Thyroid gland (tissue), 4 donors: ENCODE data around the gene DNAJB6. TPM values are rescaled to one million over a fixed set of nuclear protein-coding genes. Genes with fewer than 3 reads are reported as not detected.

Source experiments
- DNase-seq, 2 donors: peaks; one replicate each; pipeline ENCODE4 v3.0.0-alpha.2; 2019
- H3K27ac ChIP-seq, 3 donors: fragments of 200-600 bp; sonication (generic); 1 replicate in 2 of 3; 2 replicates in 1 of 3; pipeline ENCODE4 v1.5.1; 2016 to 2019; ENCODE audit warnings: mild to moderate bottlenecking in 1 of 3, moderate library complexity in 1 of 3
- H3K27me3 ChIP-seq: fragments of 200-600 bp; sonication (generic); one replicate; pipeline ENCODE4 v1.5.1; 2019
- H3K36me3 ChIP-seq, 2 donors: fragments of 200-600 bp; sonication (generic); one replicate each; pipeline ENCODE4 v1.5.1; 2016 to 2019
- H3K4me1 ChIP-seq, 2 donors: fragments of 200-600 bp; sonication (generic); one replicate each; pipeline ENCODE4 v1.5.1; 2017 to 2019
- H3K4me3 ChIP-seq, 3 donors: fragments of 200-600 bp; sonication (generic); replicated peaks in 1 of 3; 1 replicate in 2 of 3; 2 replicates in 1 of 3; pipeline ENCODE4 v1.5.1; 2016; ENCODE audit warnings: mild to moderate bottlenecking in 1 of 3
- H3K9me3 ChIP-seq: fragments of 200-600 bp; sonication (generic); one replicate; pipeline ENCODE4 v1.5.1; 2017
- POLR2A ChIP-seq, 2 donors: fragments of 450-650 bp; IDR thresholded peaks; one replicate each; pipeline ENCODE4 v1.6.1; 2017; ENCODE audit warnings: antibody characterized with exemption in 2 of 2, mild to moderate bottlenecking in 2 of 2, moderate library complexity in 1 of 2
- WGBS, 2 donors: methylation state at CpG; one replicate each; pipeline ENCODE4 v1.1.5; 2017; 5-methylcytosine and 5-hydroxymethylcytosine counted together
- intact Hi-C: fragments of 100-400 bp; cut with DNase I; formaldehyde crosslinking; loops from one replicate; pipeline ENCODE4 v1.15.1; 2023
- total RNA-seq, 4 donors: library from RNA; depleted of rRNA; stranded (reverse); fragments of >200 nt; gene quantifications; one replicate each; pipeline ENCODE4 v1.2.3, GENCODE V29; 2016
- TF ChIP-seq, protein P1 (sequence below), 6 experiments: fragments of 200-600 bp in 3 of 6; fragments of 450-650 bp in 3 of 6; sonication (generic) in 3 of 6; IDR thresholded peaks; one replicate each; pipeline ENCODE4 v1.5.1; 2016 to 2019; ENCODE audit warnings: antibody characterized with exemption in 6 of 6, mild to moderate bottlenecking in 2 of 6, inconsistent platforms in 1 of 6, moderate library complexity in 1 of 6

DNAJB6 gene
- total RNA-seq, 4 donors from 2014 or later = 80.7 to 92.7 (median 91.1) TPM

DNA sequence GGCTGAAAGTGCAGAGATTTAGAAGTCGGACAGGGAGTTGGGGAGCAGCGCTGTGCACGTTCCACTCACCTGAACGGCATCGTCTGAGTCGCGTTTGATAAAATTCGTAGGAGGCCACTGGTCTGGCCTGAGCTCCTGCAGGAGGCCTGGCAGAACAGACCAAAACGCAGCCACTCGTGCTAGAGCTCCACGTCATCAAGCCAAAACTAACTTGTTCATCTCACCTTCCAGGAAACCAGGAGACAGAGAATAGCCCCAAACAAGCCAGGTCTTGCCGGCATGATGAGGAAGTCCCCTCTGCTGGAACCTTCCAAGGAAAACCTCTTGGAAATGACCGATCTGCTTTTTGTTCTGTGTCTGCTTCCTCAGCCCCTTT, 43.4 kb upstream of the DNAJB6 start:
- Histone ChIP-seq H3K27ac (no peak overlapping the region), H3K36me3 (no peaks in the 10 kb centered on the region), H3K4me1 (no peaks in the 10 kb centered on the region), H3K4me3 (no peak overlapping the region), H3K9me3 (no peaks in the 10 kb centered on the region), H3K27me3 (no peaks in the 10 kb centered on the region)
- TF ChIP-seq, protein P1, sequence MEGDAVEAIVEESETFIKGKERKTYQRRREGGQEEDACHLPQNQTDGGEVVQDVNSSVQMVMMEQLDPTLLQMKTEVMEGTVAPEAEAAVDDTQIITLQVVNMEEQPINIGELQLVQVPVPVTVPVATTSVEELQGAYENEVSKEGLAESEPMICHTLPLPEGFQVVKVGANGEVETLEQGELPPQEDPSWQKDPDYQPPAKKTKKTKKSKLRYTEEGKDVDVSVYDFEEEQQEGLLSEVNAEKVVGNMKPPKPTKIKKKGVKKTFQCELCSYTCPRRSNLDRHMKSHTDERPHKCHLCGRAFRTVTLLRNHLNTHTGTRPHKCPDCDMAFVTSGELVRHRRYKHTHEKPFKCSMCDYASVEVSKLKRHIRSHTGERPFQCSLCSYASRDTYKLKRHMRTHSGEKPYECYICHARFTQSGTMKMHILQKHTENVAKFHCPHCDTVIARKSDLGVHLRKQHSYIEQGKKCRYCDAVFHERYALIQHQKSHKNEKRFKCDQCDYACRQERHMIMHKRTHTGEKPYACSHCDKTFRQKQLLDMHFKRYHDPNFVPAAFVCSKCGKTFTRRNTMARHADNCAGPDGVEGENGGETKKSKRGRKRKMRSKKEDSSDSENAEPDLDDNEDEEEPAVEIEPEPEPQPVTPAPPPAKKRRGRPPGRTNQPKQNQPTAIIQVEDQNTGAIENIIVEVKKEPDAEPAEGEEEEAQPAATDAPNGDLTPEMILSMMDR (IDR thresholded peaks at IDR 0.05) = no peak
- no peak for TF ChIP-seq POLR2A (IDR thresholded peaks at IDR 0.05)
- WGBS, 2 donors = 86 to 89% methylated on average over 13 of the region's 13 CpGs
- DNase-seq = no peak
- intact Hi-C loops = no loop called here

DNA sequence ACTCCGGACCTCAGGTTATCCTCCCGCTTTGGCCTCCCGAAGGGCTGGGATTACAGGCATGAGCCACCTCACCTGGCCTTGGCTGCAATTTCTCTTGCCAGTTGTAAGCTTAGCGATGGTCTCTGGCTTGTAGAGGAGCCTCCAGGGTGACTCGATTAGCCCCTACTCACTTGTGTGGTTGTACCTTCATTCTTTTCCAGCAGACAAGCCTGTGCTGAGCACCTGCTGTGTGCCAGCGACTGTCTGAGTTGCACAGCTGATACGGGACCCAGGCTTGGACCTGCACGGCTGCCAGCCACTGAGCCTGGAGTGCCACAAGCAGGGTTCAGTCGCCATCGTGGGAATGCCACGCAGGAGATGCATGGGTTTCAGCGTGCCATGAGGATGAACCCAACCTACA, 42.0 kb upstream of the DNAJB6 start:
- Histone ChIP-seq H3K9me3 (no peaks in the 10 kb centered on the region), H3K27ac (no peak overlapping the region), H3K36me3 (no peaks in the 10 kb centered on the region), H3K4me3 (no peak overlapping the region), H3K27me3 (no peaks in the 10 kb centered on the region), H3K4me1 (no peaks in the 10 kb centered on the region)
- 87 to 95% methylated on average over 10 to 12 of the region's 12 CpGs for WGBS, 2 donors
- DNase-seq = no peak
- TF ChIP-seq, protein P1 (IDR thresholded peaks at IDR 0.05) = no peak
- no peak for TF ChIP-seq POLR2A (IDR thresholded peaks at IDR 0.05)
- intact Hi-C loops = no loop called here

DNA sequence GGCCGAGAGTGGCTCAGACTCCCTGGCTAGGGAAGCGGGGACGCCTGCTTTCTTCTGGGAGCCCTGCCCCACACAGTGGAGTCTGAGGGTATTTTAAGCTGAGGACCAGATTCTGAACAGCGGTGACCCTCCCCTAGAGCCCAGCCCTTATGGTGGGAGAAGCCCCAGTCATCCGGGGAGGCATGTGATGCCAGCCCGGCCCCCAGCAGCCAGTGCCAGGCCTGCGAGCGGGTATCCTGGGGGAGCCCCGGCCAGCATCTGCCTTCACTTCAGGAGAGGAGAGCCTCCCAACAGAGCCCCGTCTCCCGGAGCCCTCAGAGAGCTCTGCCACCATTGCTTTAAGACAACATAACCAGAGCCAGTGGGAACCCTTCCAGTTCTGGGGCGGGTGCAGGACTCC, 41.5 kb upstream of the DNAJB6 start:
- no peak overlapping the region for H3K4me3 ChIP-seq
- WGBS, 2 donors = 17 to 79% methylated on average over 1 to 5 of the region's 12 CpGs
- TF ChIP-seq, protein P1 (IDR thresholded peaks at IDR 0.05) = no peak
- no peak for TF ChIP-seq POLR2A (IDR thresholded peaks at IDR 0.05)
- H3K9me3 ChIP-seq = no peaks in the 10 kb centered on the region
- DNase-seq = no peak
- no peaks in the 10 kb centered on the region for H3K27me3 ChIP-seq
- H3K27ac ChIP-seq = no peak overlapping the region
- H3K4me1 ChIP-seq = no peaks in the 10 kb centered on the region
- no peaks in the 10 kb centered on the region for H3K36me3 ChIP-seq
- intact Hi-C loops = no loop called here

DNA sequence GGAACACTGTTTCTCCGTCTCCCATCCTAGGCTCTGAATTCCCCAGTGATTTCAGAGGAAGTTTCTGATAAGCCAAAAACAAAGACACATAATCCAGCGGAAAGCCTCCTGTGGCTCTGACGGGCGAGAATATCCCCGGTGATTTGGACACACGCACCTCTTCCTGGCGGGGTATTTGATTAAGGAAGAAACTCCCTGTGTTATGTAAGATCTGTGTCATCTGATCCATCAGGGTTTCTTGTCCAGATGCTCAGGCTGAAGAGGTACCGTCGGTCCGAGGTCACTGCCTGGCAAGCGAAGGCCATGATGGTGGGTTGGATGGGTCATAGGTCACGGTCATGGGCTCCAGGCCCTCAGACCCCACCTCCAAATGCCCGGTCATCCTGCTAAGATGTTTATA, 39.6 kb upstream of the DNAJB6 start:
- Histone ChIP-seq H3K9me3 (no peaks in the 10 kb centered on the region), H3K4me1 (no peaks in the 10 kb centered on the region), H3K27ac (no peak overlapping the region), H3K4me3 (no peak overlapping the region), H3K27me3 (no peaks in the 10 kb centered on the region), H3K36me3 (no peaks in the 10 kb centered on the region)
- DNase-seq = no peak
- 78 to 89% methylated on average over 13 of the region's 13 CpGs for WGBS, 2 donors
- TF ChIP-seq, protein P1 (IDR thresholded peaks at IDR 0.05) = no peak
- TF ChIP-seq POLR2A (IDR thresholded peaks at IDR 0.05) = no peak
- intact Hi-C loops = no loop called here

DNA sequence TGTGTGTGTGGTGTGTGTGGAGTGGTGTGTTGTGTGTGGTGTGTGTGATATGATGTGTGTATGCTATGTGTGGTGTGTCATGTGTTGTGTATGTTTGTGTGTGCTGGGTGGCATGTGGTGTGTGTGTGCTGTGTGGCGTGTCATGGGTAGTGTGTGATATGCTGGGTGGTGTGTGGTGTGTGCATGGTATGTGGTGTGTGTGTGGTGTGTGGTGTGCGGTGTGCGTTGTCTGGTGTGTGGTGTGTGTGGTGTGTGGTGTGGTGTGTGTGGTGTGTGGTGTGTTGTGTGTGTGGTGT, 37.5 kb upstream of the DNAJB6 start:
- WGBS, 2 donors = 94 to 99% methylated on average over 3 of the region's 3 CpGs
- intact Hi-C loops = no loop called here
- TF ChIP-seq, protein P1 (IDR thresholded peaks at IDR 0.05) = no peak
- no peak for TF ChIP-seq POLR2A (IDR thresholded peaks at IDR 0.05)
- Histone ChIP-seq H3K4me1 (no peaks in the 10 kb centered on the region), H3K27ac (no peak overlapping the region), H3K9me3 (no peaks in the 10 kb centered on the region), H3K27me3 (no peaks in the 10 kb centered on the region), H3K36me3 (no peaks in the 10 kb centered on the region), H3K4me3 (no peak overlapping the region)
- DNase-seq = no peak
